K562 (cell line): Measurements from ENCODE around the gene CDH12.

Experiments used
- BMI1 ChIP-seq: fragments of 150-350 bp; IDR thresholded peaks from 2 replicates; pipeline ENCODE4 v1.6.1; 2014; ENCODE audit warnings: low read length
- POLR2AphosphoS2 ChIP-seq: IDR thresholded peaks from 2 replicates; pipeline ENCODE4 v1.6.1; 2012; ENCODE audit warnings: low read length, improper control_type of control experiment
- SMAD1 ChIP-seq: fragments of 150-350 bp; IDR thresholded peaks from 2 replicates; pipeline ENCODE4 v1.6.1; 2014; ENCODE audit warnings: low read length, low read depth; ENCODE audit not compliant: partially characterized antibody
- SP1 ChIP-seq: sonication (generic); formaldehyde crosslinking; IDR thresholded peaks from 2 replicates; pipeline ENCODE4 v1.8.1; 2022; ENCODE audit warnings: mild to moderate bottlenecking, missing genetic modification reagents
- SRF ChIP-seq, 2 experiments: fragments of 250-450, 450-650 bp in 1 of 2; sonication (Bioruptor Pico) in 1 of 2; sonication (generic) in 1 of 2; formaldehyde crosslinking; IDR thresholded peaks; 2 replicates each; pipeline versions ENCODE4 v1.5.0 to v1.5.1; 2020 to 2022; ENCODE audit warnings: mild to moderate bottlenecking in 1 of 2, missing genetic modification reagents in 1 of 2
- TF ChIP-seq, protein P1 (sequence below): sonication (generic); formaldehyde crosslinking; IDR thresholded peaks from 2 replicates; pipeline ENCODE4 v1.9.0; 2022; ENCODE audit warnings: mild to moderate bottlenecking, missing genetic modification reagents
- TF ChIP-seq, protein P2 (sequence below), 3 experiments: IDR thresholded peaks in 2 of 3; conservative IDR thresholded peaks in 1 of 3; 2 replicates each; pipeline ENCODE4 v1.5.1; 2011 to 2012; ENCODE audit warnings: low read length in 3 of 3, mild to moderate bottlenecking in 3 of 3, control low read depth in 2 of 3, improper control_type of control experiment in 1 of 3, inconsistent platforms in 1 of 3, low read depth in 1 of 3, mixed read lengths in 1 of 3, moderate library complexity in 1 of 3; ENCODE audit not compliant: insufficient read depth in 2 of 3
- TF ChIP-seq, protein P3 (sequence below): fragments of 450-650 bp; IDR thresholded peaks from one replicate; pipeline ENCODE4 v1.6.1; 2018; ENCODE audit warnings: mild to moderate bottlenecking, moderate library complexity; ENCODE audit not compliant: partially characterized antibody
- TF ChIP-seq, protein P4 (sequence below): fragments of 450-650 bp; IDR thresholded peaks from 2 replicates; pipeline ENCODE4 v1.6.1; 2016; ENCODE audit warnings: missing biosample characterization, missing genetic modification characterization

DNA sequence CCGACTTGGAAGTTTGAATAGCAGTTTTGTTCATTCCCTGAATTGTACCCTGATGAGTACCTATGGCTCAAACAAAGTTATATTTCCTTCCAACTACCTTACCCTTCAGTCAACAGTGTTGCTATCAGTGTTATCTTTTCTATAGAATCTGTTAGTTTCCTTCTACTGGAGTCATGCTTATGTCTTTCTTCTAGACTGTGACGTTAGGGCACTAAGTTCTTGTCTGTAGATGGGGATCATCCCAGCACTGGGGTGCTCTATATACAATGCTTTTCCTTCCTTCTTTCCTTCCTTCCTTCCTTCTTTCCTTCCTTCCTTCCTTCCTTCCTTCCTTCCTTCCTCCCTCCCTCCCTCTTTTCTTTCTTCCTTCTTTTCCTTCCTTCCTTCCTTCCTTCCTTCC, 973.0 kb downstream of the CDH12 start:
- TF ChIP-seq, protein P1, sequence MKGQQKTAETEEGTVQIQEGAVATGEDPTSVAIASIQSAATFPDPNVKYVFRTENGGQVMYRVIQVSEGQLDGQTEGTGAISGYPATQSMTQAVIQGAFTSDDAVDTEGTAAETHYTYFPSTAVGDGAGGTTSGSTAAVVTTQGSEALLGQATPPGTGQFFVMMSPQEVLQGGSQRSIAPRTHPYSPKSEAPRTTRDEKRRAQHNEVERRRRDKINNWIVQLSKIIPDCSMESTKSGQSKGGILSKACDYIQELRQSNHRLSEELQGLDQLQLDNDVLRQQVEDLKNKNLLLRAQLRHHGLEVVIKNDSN (CRISPR knock-in tag): no peak
- TF ChIP-seq BMI1: no peak
- TF ChIP-seq, protein P2, sequence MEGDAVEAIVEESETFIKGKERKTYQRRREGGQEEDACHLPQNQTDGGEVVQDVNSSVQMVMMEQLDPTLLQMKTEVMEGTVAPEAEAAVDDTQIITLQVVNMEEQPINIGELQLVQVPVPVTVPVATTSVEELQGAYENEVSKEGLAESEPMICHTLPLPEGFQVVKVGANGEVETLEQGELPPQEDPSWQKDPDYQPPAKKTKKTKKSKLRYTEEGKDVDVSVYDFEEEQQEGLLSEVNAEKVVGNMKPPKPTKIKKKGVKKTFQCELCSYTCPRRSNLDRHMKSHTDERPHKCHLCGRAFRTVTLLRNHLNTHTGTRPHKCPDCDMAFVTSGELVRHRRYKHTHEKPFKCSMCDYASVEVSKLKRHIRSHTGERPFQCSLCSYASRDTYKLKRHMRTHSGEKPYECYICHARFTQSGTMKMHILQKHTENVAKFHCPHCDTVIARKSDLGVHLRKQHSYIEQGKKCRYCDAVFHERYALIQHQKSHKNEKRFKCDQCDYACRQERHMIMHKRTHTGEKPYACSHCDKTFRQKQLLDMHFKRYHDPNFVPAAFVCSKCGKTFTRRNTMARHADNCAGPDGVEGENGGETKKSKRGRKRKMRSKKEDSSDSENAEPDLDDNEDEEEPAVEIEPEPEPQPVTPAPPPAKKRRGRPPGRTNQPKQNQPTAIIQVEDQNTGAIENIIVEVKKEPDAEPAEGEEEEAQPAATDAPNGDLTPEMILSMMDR (IDR thresholded peaks at IDR 0.05 in 2 of 3, conservative IDR thresholded peaks at IDR 0.05 in 1 of 3; ENCODE audit: insufficient read depth in 2 of 3, low read depth in 1 of 3, low read length in 3 of 3): no peak
- no peak for TF ChIP-seq SRF (CRISPR knock-in tag; IDR thresholded peaks at IDR 0.05)
- TF ChIP-seq, protein P3, sequence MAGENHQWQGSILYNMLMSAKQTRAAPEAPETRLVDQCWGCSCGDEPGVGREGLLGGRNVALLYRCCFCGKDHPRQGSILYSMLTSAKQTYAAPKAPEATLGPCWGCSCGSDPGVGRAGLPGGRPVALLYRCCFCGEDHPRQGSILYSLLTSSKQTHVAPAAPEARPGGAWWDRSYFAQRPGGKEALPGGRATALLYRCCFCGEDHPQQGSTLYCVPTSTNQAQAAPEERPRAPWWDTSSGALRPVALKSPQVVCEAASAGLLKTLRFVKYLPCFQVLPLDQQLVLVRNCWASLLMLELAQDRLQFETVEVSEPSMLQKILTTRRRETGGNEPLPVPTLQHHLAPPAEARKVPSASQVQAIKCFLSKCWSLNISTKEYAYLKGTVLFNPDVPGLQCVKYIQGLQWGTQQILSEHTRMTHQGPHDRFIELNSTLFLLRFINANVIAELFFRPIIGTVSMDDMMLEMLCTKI: no peak
- TF ChIP-seq POLR2AphosphoS2: no peak
- no peak for TF ChIP-seq SP1 (CRISPR knock-in tag)
- TF ChIP-seq, protein P4, sequence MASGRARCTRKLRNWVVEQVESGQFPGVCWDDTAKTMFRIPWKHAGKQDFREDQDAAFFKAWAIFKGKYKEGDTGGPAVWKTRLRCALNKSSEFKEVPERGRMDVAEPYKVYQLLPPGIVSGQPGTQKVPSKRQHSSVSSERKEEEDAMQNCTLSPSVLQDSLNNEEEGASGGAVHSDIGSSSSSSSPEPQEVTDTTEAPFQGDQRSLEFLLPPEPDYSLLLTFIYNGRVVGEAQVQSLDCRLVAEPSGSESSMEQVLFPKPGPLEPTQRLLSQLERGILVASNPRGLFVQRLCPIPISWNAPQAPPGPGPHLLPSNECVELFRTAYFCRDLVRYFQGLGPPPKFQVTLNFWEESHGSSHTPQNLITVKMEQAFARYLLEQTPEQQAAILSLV: no peak
- no peak for TF ChIP-seq SMAD1
